Activated naive CD8-positive, alpha-beta T cell (primary cell): ENCODE measurements around the gene PRKAG1.

Source experiments
- H3K27ac Mint-ChIP-seq: one replicate; pipeline ENCODE4 v1.8.0; 2021; ENCODE audit warnings: mixed read lengths
- H3K27me3 Mint-ChIP-seq: one replicate; pipeline ENCODE4 v1.8.0; 2021; ENCODE audit warnings: mixed read lengths
- H3K36me3 Mint-ChIP-seq: one replicate; pipeline ENCODE4 v1.8.0; 2021; ENCODE audit warnings: mixed read lengths
- H3K4me1 Mint-ChIP-seq: one replicate; pipeline ENCODE4 v1.8.0; 2021; ENCODE audit warnings: low read depth, mixed read lengths
- H3K4me3 Mint-ChIP-seq: one replicate; pipeline ENCODE4 v1.8.0; 2021; ENCODE audit warnings: mild to moderate bottlenecking, mixed read lengths
- H3K9me3 Mint-ChIP-seq: one replicate; pipeline ENCODE4 v1.8.0; 2021; ENCODE audit warnings: low read depth, mixed read lengths

The PRKAG1 gene

DNA sequence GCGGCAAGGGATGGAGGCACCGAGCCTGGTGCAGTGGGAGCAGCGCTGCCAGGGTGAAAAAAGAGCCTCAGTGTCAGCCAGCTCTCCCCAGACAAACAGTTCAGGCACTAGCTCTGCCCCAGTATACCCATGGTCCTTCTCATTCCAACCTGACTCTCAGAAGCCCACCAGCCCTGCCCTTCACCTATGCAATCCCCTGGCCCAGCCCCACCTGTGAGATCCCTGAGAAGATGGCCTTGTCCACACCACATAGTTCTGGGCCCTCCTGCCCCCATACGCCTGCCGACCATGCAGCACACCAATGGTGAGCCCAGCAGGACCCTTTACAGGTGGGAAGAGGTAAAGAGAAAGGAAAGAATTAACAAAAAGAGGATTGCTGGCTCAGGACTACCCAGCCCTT is 35.5 kb upstream of the PRKAG1 start:
- peaks cover 2% of the 10 kb centered on the region for H3K36me3 Mint-ChIP-seq
- H3K27ac Mint-ChIP-seq: no peak overlapping the region
- no peaks in the 10 kb centered on the region for H3K9me3 Mint-ChIP-seq
- no peaks in the 10 kb centered on the region for H3K27me3 Mint-ChIP-seq
- peaks cover 46% of the 10 kb centered on the region for H3K4me1 Mint-ChIP-seq
- H3K4me3 Mint-ChIP-seq: no peak overlapping the region

DNA sequence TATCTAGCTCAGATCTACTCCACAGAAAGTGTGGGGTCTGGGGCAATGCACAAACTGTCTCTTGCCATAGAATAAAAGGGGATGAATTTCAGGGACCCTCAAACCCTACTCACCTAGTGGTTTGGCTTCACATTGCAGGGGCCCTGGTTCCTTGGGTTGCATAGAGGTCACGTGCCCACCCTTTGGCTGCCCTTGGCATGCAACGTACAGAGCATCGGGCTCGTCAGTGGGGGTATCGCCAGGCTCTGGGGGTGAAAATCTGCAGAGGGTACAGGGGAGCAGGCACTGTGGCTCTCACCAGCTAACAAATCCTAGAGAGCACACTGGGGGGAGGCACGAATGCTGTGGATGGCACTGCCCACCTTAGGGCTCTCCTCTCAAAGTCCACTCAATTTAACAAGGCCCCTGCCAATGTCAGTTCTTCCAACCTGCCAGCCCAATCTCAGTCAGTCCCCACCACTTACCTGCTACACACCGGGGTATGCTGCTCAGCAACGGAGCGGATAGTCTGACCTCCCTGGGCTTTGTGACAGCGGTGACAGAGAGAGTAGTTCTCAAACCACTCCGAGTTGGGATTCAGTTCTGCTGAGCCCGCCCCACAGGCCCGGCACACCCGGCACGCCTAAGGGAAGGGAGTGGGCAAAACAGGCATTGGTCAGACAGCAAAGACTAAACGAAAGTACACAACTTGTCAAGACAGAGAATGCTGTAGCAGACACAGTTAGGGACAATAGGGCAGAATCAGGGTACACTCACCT is 34.1 kb upstream of the PRKAG1 start:
- Mint-ChIP-seq H3K4me3 (no peak overlapping the region), H3K4me1 (peaks cover 36% of the 10 kb centered on the region), H3K27me3 (no peaks in the 10 kb centered on the region), H3K9me3 (no peaks in the 10 kb centered on the region), H3K27ac (no peak overlapping the region), H3K36me3 (peaks cover 5% of the 10 kb centered on the region)

DNA sequence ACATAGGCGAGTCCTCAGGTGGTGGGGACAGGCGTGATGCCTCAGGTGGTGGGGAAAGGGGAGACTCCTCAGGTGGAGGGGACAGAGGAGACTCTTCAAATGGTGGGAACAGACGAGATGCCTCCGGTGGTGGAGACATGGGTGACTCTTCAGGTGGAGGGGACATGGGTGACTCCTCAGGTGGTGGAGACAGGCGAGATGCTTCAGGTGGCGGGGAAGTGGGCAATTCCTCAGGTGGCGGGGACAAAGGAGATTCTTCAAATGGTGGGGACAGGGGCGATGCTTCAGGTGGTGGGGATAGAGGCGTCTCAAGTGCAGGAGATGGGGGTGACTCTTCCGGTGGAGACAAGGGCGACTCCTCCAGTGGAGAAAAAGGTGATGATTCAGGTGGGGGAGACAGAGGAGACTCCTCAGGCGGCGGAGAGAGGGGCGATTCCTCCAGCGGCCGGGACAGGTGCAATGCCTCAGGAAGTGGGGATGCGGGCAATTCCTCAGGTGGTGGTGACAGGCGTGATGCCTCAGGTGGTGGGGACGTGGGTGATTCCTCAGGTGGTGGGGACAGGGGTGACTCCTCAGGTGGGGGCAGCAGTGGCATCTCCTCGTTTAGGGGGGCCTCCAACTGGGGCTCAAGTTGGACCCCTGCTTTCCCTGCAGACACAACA is 33.3 kb upstream of the PRKAG1 start:
- peaks cover 5% of the 10 kb centered on the region for H3K36me3 Mint-ChIP-seq
- no peak overlapping the region for H3K4me3 Mint-ChIP-seq
- peaks cover 29% of the 10 kb centered on the region for H3K4me1 Mint-ChIP-seq
- no peaks in the 10 kb centered on the region for H3K27me3 Mint-ChIP-seq
- H3K9me3 Mint-ChIP-seq: no peaks in the 10 kb centered on the region
- no peak overlapping the region for H3K27ac Mint-ChIP-seq

DNA sequence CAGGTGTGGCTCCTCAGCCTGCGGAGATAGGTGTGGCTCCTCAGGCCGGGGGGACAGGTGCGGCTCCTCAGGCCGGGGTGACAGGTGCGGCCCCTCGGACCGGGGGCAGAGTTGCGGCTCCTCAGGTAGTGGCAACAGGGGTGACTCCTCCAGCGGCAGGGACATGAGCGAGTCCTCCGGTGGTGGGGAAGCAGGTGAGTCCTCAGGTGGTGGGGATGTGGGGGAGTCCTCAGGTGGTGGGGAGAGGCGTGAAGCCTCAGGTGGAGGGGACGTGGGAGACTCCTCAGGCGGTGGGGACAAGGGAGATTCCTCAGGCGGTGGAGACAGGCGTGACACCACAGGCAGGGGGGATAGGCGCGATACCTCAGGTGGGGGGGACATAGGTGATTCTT is 32.8 kb upstream of the PRKAG1 start:
- Mint-ChIP-seq H3K9me3 (no peaks in the 10 kb centered on the region), H3K27me3 (no peaks in the 10 kb centered on the region)

DNA sequence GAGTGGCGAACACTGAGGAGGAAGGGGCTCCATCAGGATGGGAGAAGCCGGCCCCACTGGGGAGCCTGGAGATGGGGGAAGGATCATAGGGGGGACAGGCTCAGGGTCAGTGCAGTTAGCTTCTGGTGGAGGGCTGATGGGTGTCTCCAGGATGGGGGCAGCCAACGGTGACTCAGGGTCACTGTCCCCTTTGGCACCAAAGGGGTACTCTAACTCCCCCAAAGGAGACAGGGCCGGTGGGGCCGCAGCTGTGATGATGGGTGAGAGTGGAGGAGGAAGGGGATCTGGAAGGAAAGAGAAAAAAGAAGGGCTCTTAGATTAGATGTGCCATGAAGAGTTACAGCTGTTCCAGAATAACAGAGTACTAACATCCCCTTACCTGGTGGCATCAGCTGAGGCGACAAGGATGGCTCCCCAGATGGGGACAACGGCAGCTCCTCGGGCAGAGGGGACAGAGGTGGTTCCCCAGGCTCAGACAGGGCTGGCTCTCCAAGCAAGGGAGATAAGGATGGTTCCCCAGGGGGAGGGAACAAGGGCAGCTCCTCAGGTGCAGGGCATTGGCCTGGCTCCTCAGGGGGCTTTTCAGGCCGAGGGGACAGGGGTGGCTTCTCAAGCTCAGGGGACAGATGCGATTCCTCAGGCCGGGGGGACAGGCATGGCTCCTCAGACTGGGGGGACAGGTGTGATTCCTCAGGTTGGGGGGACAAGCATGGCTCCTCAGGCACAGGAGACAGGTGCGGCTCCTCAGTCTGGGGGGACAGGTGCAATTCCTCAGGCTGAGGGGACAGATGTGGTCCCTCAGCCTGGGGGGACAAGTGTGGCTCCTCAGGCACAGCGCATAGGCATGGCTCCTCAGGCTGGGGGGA is 32.2 kb upstream of the PRKAG1 start:
- Mint-ChIP-seq H3K27me3 (no peaks in the 10 kb centered on the region), H3K4me1 (peaks cover 17% of the 10 kb centered on the region), H3K36me3 (peaks cover 5% of the 10 kb centered on the region), H3K9me3 (no peaks in the 10 kb centered on the region), H3K27ac (no peak overlapping the region), H3K4me3 (no peak overlapping the region)

More for the DNA sequence above, 32.8 kb upstream of the PRKAG1 start:
- no peak overlapping the region for H3K27ac Mint-ChIP-seq
- peaks cover 5% of the 10 kb centered on the region for H3K36me3 Mint-ChIP-seq
- H3K4me3 Mint-ChIP-seq: no peak overlapping the region
- H3K4me1 Mint-ChIP-seq: peaks cover 23% of the 10 kb centered on the region

DNA sequence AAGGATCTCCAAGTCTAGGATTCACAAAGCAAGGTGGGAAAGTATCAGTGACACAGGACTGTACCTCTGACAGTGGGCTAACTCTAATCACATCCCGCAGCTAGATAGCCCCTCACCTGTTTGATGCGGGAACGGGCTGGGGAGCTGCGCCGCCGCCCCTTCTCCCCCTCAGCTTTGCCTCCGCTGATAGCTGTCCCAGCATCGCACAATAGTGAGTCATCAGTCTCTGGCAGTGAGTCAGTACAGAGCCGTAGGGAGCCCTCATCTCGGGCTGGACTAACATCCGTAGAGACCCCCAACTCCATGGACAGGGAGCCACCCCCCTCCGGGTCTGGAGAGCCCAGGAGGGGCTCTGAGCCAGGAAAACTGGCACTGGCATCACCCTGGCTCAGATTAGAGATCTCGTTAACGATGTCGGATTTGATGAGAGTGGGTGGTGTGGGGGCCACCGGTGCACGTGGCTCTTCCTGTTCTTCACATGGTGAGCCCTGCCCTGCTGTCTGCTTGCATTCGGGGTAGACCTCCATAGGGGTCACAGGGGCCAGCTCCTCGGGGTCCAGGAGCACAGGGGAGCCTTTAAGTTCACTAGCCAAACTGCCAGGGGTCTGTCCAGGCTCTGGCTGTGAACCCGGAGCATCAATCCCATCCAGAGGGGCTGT is 31.1 kb upstream of the PRKAG1 start:
- no peak overlapping the region for H3K27ac Mint-ChIP-seq
- H3K36me3 Mint-ChIP-seq: peaks cover 4% of the 10 kb centered on the region
- no peaks in the 10 kb centered on the region for H3K9me3 Mint-ChIP-seq
- H3K4me1 Mint-ChIP-seq: peaks cover 8% of the 10 kb centered on the region
- no peak overlapping the region for H3K4me3 Mint-ChIP-seq
- no peaks in the 10 kb centered on the region for H3K27me3 Mint-ChIP-seq

DNA sequence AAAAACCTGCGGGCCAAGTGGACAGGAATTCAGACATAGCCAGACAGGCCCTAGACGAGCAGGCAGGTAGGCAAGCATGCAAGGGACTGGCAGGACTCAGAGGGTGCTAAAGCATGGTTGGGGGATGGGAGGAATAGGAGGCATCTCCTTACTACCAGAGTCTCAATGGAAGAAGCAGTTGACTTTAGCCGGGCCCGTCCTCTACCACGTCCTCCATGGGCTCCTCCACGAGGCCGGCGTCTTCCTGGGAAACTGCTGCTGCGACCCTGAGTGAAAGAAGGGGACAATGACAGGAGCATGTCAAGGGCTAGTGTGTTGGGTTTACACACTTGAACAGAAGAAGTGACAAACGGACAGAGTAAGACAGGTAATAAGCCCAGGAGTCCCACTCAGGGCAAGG is 30.4 kb upstream of the PRKAG1 start:
- Mint-ChIP-seq H3K36me3 (peaks cover 6% of the 10 kb centered on the region), H3K27me3 (no peaks in the 10 kb centered on the region), H3K4me3 (no peak overlapping the region), H3K4me1 (peaks cover 5% of the 10 kb centered on the region), H3K27ac (no peak overlapping the region), H3K9me3 (no peaks in the 10 kb centered on the region)

DNA sequence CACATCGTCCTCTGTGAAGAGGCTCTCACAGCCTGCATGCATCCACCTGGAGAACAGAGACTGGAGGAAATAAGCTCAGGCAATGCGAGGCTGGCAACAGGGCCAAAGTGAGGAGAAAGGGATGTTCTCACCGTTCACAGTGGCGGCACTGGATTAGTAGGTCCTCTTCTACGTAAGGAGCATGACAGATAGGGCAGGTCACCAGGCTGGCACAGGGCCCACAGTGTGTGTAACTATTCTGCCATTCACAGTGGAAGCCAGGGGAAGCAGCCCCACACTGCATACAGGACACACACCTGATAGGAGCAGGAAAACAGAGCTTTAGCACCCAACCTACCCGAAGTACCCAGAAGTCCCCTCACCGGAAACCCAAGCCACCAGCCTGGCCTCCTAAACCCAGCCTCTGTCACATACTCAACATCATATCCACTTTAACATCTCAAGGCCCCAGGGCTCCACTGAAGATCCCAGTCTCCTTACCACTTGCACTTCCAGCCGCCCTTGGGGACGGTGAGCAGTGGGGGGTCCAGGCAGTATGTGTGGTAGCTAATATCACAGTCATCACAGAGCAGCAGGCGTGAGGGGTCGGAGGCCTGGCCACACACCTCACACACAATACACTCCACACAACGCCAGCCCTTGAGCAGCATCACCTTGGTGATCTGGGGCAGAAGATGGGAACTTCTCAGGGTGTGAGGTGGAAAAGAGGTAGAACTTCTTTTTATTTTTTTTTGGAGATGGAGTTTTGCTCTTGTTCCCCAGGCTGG is 27.7 kb upstream of the PRKAG1 start:
- H3K9me3 Mint-ChIP-seq: no peaks in the 10 kb centered on the region
- no peaks in the 10 kb centered on the region for H3K27me3 Mint-ChIP-seq
- H3K4me1 Mint-ChIP-seq: peaks cover 5% of the 10 kb centered on the region
- peaks cover 6% of the 10 kb centered on the region for H3K36me3 Mint-ChIP-seq
- no peak overlapping the region for H3K27ac Mint-ChIP-seq
- no peak overlapping the region for H3K4me3 Mint-ChIP-seq

DNA sequence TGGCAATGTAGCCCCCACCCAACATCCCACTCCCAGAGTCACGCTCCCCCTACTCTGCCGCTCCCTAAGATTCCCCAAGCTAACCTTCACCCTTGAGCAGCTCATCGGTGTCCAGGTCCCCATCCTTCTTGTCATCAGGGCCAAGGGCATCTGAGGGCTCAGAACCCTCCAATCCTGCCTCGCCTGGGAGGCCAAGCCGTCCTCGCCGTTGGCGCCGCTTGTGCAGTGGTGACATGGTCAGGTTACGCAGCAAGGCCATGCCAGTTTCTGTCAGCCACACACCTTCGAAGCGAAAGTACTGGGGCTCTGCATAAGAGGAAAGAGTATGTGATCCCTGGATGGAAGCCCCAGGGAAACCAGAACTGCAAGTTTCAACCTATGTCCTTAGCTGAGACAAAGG is 26.1 kb upstream of the PRKAG1 start:
- H3K4me1 Mint-ChIP-seq: peaks cover 5% of the 10 kb centered on the region
- H3K27me3 Mint-ChIP-seq: no peaks in the 10 kb centered on the region
- peaks cover 6% of the 10 kb centered on the region for H3K36me3 Mint-ChIP-seq
- no peak overlapping the region for H3K27ac Mint-ChIP-seq
- H3K4me3 Mint-ChIP-seq: no peak overlapping the region
- H3K9me3 Mint-ChIP-seq: no peaks in the 10 kb centered on the region

DNA sequence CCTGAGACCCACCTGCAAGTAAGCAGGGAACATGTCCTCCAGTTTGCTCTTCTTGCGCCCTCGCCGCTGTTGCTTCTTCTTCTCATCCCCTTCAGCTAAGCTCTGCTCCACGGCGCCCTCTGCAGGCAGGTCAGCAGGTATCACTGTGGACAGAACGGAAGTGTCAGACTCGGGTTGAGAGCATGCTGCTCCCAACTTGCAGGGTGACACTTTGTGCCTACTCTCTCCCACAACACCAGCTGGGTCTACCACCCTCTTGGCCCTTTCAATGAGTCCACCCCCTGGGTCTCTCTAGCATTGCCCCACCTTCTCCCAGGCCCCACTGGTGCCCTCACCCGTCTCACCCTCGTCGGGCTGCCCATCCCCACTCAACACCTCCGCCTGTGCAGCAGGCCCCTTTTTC is 25.3 kb upstream of the PRKAG1 start:
- peaks cover 6% of the 10 kb centered on the region for H3K36me3 Mint-ChIP-seq
- H3K9me3 Mint-ChIP-seq: no peaks in the 10 kb centered on the region
- H3K4me1 Mint-ChIP-seq: peaks cover 5% of the 10 kb centered on the region
- H3K27me3 Mint-ChIP-seq: no peaks in the 10 kb centered on the region
- H3K4me3 Mint-ChIP-seq: no peak overlapping the region
- H3K27ac Mint-ChIP-seq: no peak overlapping the region

DNA sequence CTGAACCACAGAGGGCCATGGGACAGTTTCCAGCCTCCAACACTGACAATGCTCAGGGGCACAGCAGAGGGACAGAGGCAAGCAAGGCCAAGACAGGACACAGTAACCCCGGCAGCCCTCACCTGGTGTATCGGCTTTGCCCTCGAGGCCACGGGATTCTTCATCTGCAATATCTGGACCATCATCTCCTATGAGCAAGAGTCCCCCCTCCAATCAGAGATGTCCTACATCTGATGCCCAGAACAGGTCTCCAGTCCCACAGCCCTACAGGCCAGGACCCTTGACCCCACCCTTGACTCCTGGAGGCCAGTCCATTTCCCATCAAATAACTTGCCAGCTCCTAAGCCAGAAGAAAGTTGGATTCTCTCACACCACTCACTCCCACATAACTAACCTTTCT is 24.7 kb upstream of the PRKAG1 start:
- H3K9me3 Mint-ChIP-seq: no peaks in the 10 kb centered on the region
- H3K4me3 Mint-ChIP-seq: no peak overlapping the region
- no peaks in the 10 kb centered on the region for H3K27me3 Mint-ChIP-seq
- H3K27ac Mint-ChIP-seq: no peak overlapping the region
- H3K36me3 Mint-ChIP-seq: peaks cover 6% of the 10 kb centered on the region
- H3K4me1 Mint-ChIP-seq: peaks cover 5% of the 10 kb centered on the region

DNA sequence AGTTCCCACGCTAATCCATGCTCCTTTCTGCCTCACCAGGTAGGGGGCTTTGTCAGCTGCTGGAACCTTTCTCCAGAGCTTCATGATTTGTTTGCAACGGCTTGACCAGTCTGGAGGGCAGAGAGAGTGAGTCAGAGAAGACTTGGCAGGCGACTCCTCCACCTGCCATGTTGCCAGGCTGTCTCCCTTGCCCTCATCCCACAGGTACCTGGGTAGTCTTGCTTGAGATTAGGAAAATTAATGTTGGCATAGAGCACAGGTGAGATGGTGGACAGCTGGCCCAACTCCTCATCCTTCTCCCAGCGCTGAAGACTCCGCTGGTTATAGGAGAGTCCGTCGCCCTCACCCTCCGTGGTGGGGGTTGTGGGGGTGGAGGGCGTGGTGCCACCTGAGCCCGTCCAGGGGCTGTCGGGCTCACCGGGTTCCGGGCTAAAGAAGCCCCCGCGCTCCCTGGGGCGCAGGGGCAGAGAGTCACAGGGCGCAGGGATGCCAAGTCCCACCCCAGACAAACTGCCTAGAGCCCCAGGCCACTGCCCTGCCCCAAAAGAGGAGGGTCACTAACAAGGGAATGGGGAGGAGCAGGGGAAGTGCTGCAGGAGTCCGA is 23.4 kb upstream of the PRKAG1 start:
- peaks cover 3% of the 10 kb centered on the region for H3K36me3 Mint-ChIP-seq
- peaks cover 5% of the 10 kb centered on the region for H3K4me1 Mint-ChIP-seq
- H3K9me3 Mint-ChIP-seq: no peaks in the 10 kb centered on the region
- no peaks in the 10 kb centered on the region for H3K27me3 Mint-ChIP-seq
- no peak overlapping the region for H3K4me3 Mint-ChIP-seq
- no peak overlapping the region for H3K27ac Mint-ChIP-seq

DNA sequence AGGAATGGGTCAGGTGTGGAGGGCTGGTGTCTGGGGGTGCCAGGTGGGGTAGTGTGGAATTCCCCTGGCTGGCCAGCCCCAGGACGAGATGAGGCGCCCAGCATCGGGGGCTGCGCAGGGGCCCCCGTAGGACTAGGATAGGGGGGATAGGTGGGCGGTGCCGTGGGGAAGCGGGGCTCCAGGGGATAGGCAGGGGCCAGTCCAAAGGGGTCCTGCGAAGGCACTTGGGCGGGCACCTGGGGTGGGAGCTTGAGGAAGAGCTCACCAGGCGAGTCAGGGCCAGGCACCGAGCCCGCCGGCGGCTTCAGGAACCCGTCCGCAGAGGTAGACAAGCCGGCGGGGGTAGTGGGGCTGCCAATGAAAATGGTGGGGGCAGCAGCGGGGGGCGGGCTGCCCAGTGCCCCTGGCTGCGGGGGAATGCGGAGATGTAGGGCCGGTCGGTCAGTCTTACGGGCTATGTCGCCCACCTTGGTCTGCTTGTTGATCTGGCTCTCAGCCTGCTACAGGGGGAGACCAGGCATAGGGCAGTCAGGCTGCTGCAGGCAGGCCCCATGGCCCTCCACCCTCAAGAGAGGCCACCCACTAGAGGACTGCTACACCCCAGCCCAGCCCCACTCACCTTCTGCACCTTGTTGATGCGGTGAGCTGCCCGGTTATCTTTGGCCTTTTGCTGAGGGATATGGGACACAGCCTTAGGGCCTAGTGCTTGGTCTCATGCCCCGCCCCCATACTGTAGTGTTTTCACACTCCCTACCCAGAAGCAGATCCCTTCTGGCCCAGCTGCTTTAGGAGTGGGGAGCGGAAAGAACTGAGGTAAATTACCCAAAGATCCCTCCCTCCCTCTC is 22.7 kb upstream of the PRKAG1 start:
- Mint-ChIP-seq H3K27ac (no peak overlapping the region), H3K9me3 (no peaks in the 10 kb centered on the region), H3K36me3 (peaks cover 3% of the 10 kb centered on the region), H3K4me3 (no peak overlapping the region), H3K27me3 (no peaks in the 10 kb centered on the region), H3K4me1 (peaks cover 5% of the 10 kb centered on the region)
